ENCODE results near the gene APLF.

DNA sequence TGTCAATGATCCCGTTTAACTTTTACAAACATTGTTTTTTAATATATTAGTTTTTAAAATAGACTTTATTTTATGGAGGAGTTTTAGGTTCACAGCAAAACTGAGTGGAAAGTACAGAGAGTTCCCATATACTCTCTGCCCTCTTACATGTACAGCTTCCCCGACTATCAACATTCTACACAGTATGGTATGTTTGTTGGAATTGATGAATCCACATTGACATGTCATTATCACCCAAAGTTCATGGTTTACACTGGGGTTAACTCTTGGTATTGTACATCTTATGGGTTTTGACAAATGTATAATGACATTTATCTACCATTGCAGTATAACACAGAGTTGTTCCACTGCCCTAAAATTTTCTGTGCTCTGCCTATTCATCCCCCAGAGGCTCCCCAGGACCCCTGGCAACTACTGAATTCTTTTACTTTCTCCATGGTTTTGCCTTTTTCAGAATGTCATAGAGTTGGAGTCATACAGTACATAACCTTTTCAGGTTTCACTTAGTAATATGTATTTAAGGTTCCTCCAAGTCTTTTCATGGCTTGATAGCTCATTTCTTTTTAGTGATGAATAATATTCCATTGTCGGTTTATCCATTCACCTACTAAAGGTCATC lies 5.5 kb downstream of the APLF start:
- TF ChIP-seq POLR2A (IDR thresholded peaks at IDR 0.05), result no peak
- TF ChIP-seq, protein P1, sequence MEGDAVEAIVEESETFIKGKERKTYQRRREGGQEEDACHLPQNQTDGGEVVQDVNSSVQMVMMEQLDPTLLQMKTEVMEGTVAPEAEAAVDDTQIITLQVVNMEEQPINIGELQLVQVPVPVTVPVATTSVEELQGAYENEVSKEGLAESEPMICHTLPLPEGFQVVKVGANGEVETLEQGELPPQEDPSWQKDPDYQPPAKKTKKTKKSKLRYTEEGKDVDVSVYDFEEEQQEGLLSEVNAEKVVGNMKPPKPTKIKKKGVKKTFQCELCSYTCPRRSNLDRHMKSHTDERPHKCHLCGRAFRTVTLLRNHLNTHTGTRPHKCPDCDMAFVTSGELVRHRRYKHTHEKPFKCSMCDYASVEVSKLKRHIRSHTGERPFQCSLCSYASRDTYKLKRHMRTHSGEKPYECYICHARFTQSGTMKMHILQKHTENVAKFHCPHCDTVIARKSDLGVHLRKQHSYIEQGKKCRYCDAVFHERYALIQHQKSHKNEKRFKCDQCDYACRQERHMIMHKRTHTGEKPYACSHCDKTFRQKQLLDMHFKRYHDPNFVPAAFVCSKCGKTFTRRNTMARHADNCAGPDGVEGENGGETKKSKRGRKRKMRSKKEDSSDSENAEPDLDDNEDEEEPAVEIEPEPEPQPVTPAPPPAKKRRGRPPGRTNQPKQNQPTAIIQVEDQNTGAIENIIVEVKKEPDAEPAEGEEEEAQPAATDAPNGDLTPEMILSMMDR (IDR thresholded peaks at IDR 0.05), result no peak
